GM19238 (cell line): ENCODE measurements around the gene BCL2L12.

Source experiments
- DNase-seq: peaks from one replicate; pipeline ENCODE4 v3.0.0; 2011; ENCODE audit warnings: low spot score; ENCODE audit not compliant: insufficient read length

The BCL2L12 gene

DNA sequence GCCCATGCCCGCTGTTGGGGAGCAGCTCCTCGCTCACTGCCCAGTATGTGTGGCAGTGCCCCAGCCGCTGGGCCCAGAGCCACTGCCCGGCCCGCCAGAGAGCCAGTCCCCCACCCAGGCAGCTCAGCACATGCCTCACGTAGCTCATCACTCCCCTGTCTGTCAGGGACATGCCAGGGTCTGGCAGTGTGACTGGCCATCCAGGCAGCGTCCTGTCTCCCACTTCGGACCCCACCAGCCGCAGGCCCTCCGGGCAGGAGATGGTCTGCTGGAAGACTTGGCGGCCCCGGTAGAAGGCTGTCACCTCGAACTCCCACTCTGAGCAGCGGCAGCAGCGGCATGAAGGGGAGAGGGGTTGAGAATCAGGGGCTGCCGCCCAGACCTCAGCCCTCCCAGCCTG is 3.7 kb upstream of the BCL2L12 start:
- DNase-seq, result no peak

- DNase-seq, result no peak
These were observed 2.5 kb upstream of the BCL2L12 start for GRCh38 chr19:49663224-49663623.

DNA sequence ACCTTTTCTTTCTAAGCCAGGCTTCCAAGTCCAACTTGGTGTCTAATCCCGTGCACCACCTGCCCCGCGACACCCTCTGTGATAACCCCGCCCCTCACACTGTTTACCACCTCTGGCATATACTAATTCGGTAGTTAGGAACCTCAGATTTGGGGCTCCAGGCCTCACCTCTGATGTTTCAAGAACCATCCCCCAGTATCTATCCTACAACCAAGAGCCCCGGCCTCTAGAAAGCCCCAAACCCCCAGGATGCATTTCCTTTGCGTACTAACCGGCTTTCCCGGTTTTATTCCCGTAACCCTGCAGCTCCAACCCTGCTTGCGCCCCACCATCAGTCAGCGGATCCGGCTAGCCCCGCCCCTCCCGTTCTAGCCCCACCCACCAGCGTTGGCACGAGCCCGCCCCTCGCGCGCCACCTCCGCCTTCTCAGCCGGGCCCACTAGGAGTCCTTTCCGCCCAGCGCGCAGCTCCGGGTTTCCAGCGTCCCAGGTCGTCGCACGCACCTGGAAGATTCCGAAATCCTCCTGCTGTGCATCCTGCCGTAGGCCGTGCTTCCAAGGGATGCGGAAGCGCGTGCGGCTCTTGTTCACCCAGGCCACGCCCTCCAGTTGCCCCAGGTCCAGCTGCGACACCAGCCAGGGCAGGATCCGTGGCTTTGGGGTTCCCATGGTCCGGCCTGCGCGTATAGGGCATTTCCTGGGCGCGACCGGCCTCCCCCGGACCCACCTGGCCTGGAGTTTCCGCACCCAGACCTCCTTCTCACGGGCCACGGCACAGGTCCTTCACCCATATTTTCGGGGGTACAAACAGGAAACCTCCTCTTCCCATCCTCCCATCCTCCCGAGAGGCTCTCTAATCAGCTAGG is 1.3 kb upstream of the BCL2L12 start:
- DNase-seq, result peak; percentile 90

DNA sequence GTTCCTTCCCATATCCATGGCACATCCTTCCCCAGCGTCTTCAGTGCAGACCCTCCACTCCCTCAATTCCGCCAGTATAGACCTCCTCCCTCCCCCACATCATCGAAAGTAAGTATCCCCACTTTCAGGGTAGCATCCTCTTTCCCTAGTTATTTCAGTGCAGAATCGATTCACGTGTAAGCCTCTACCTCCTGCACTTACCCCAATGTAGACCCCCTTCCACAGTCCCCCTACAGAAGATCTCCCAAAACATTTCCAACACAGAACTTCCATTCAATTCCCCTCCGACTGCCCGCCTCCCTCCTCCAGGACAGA is 740 bp upstream of the BCL2L12 start:
- no peak for DNase-seq

DNA sequence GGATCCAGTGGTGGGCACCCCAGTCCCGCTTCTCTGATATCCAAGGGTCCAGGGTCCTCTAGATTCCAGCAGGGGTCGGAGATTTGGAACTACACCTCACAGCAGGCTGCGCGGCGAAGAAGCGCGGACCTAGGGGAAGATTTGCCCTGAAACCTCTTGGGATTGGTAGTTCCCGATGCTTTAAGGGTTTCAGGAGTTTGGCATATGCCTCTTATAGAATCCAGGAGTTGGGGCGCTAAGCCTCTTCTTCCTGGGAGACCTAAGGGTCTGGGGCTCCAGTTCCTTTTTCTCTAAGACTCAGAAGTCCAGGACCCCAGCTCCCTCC is 349 bp downstream of the BCL2L12 start:
- no peak for DNase-seq

GRCh38 chr19:49667473-49667872 is 1.7 kb downstream of the BCL2L12 start:
- no peak for DNase-seq

DNA sequence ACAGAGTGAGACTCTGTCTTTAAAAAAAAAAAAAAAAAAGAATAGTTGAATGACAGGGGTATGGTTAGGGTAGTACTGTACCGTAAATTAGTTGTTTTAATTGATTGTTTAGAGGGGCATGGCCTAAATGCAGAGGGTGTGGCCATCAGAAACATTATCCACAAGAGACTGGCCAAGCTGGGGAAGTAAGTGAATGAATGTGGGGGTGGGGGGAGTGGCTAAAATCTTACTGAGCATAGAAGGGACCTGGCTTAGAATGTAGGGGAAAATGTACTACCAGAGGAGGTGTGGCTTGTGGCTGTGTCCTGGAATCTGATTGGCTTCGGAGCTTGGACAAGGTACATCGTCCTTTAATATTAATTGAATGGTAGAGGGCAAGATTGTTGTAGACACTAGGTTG is 3.8 kb downstream of the BCL2L12 start:
- no peak for DNase-seq

GRCh38 chr19:49672131-49672919 is 6.6 kb downstream of the BCL2L12 start:
- DNase-seq, result peak; percentile 94

GRCh38 chr19:49676136-49676783 is 10.5 kb downstream of the BCL2L12 start:
- peak; percentile 74 for DNase-seq

DNA sequence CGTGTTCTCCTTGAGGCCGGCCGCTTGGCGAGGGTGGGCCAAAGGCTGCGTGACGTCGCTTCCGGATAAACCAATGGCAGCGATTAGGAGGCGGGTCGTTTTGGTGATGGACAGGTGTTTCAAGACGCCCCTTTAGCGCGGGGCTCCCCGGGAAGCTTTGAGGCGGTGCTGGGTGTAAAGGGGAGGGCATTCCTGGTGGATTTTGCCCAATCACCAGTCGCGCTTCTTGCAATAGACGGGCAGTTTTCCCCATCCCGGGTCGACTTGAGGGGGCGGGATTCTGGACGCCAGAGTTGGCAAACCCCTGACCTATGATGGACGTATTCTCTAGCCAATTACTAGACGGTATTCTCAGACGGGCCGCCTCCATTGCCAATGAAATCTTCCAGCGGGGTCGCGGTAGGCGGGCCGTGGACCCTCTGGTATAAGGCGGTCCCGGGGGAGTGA is 11.1 kb downstream of the BCL2L12 start:
- peak; percentile 97 for DNase-seq

GRCh38 chr19:49677231-49677900 is 11.6 kb downstream of the BCL2L12 start, which contains the start of gene PRMT1:
TSS of gene PRMT1 (plus strand) at chr19:49677271. CDS start at chr19:49677281, 10 bp downstream.
- no peak for DNase-seq

GRCh38 chr19:49677901-49678674 is 12.4 kb downstream of the BCL2L12 start:
- peak; percentile 71 for DNase-seq

- no peak for DNase-seq
These were observed 13.4 kb downstream of the BCL2L12 start for GRCh38 chr19:49678985-49679770.

- DNase-seq, result no peak
These were observed 14.2 kb downstream of the BCL2L12 start for GRCh38 chr19:49679771-49680413.

DNA sequence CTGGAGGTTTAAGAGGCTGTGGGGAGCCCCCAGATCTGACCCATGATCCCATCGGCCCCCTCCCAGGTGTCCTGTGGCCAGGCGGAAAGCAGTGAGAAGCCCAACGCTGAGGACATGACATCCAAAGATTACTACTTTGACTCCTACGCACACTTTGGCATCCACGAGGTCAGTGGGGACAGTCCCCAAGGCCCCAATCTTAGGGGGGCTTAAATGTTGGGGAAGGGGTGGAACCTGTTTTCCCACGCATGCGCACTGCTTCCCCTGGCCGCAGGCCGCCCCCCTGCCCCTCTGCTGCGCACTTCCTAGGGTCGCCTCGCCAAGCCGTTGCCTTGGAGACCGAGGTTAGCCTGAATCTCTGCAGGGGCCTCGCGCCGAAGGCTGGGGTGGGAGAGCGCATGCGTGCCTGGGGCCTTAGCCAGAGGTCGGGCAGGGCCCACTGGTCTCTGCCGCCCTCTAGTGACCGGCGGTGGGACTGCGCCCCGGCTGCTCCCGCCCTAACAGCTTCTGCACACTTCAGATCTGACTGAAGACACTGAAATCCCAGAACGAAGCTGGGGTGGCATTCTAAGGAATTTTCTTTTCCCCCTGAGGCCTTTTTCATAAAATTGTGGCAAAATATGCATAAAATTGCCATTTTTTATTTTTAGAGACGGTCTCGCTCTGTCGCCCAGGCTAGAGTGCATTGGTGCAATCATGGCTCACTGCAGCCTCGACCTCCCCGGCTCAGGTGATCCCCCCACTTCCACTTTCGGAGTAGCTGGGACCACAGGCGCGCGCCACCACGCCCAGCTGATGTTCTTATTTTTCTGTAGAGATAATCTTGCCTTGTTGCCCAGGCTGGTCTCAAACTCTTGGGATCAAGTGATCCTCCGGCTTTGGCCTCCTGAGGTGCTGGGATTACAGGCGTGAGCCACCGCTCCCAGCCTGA is 15.0 kb downstream of the BCL2L12 start:
- peak; percentile 95 for DNase-seq

GRCh38 chr19:49681830-49682229 is 16.1 kb downstream of the BCL2L12 start:
- DNase-seq, result no peak

- no peak for DNase-seq
These were observed 16.5 kb downstream of the BCL2L12 start for GRCh38 chr19:49682274-49682673.

GRCh38 chr19:49683814-49684250 is 18.1 kb downstream of the BCL2L12 start:
- DNase-seq, result no peak
